SW 1271 (cell line): ENCODE results near the gene PRKAG2.

Experiments used
- DNase-seq, 2 experiments: peaks; one replicate each; lab custom pipeline; 2025; lab: John Stamatoyannopoulos, UW

PRKAG2 gene

GRCh38 chr7:151586531-151587260 lies 290.2 kb downstream of the PRKAG2 start:
- DNase-seq: no peak

- no peak for DNase-seq
Measured at GRCh38 chr7:151585744-151586393, 291.0 kb downstream of the PRKAG2 start.

- DNase-seq: no peak
Measured at GRCh38 chr7:151581741-151582140, 295.2 kb downstream of the PRKAG2 start.

- DNase-seq: no peak
Measured at GRCh38 chr7:151579644-151580043, 297.3 kb downstream of the PRKAG2 start.

- DNase-seq: no peak
Measured at GRCh38 chr7:151575410-151575809, 301.5 kb downstream of the PRKAG2 start.

GRCh38 chr7:151573046-151573445 lies 303.9 kb downstream of the PRKAG2 start:
- peak; percentile 75 to 85 for DNase-seq

GRCh38 chr7:151572136-151572535 lies 304.8 kb downstream of the PRKAG2 start:
- DNase-seq: no peak

- no peak for DNase-seq
Measured at GRCh38 chr7:151571471-151571870, 305.4 kb downstream of the PRKAG2 start.

- peak in 1 of 2 experiments; percentile 53 for DNase-seq
Measured at GRCh38 chr7:151570366-151570915, 306.5 kb downstream of the PRKAG2 start.

GRCh38 chr7:151568956-151569940 lies 307.7 kb downstream of the PRKAG2 start:
- no peak for DNase-seq

GRCh38 chr7:151566897-151567320 lies 310.0 kb downstream of the PRKAG2 start:
- DNase-seq: no peak

GRCh38 chr7:151565541-151565940 lies 311.4 kb downstream of the PRKAG2 start:
- DNase-seq: no peak

GRCh38 chr7:151560243-151560642 lies 316.7 kb downstream of the PRKAG2 start:
- no peak for DNase-seq

- DNase-seq: no peak
Measured at GRCh38 chr7:151559557-151560183, 317.2 kb downstream of the PRKAG2 start.

- DNase-seq: no peak
Measured at GRCh38 chr7:151558575-151558974, 318.3 kb downstream of the PRKAG2 start.

- no peak for DNase-seq
Measured at GRCh38 chr7:151556592-151556991, 320.3 kb downstream of the PRKAG2 start.

GRCh38 chr7:151553356-151553755 lies 323.6 kb downstream of the PRKAG2 start:
- DNase-seq: no peak

GRCh38 chr7:151552352-151553028 lies 324.4 kb downstream of the PRKAG2 start:
- no peak for DNase-seq

- no peak for DNase-seq
Measured at GRCh38 chr7:151551820-151552219, 325.1 kb downstream of the PRKAG2 start.

- no peak for DNase-seq
Measured at GRCh38 chr7:151550656-151551286, 326.1 kb downstream of the PRKAG2 start.

GRCh38 chr7:151549644-151550043 lies 327.3 kb downstream of the PRKAG2 start:
- no peak for DNase-seq
